Prostate gland (tissue), 2 donors: Measurements from ENCODE around the gene FMNL1. TPM values are rescaled to one million over a fixed set of nuclear protein-coding genes. Genes with fewer than 3 reads are reported as not detected.
"Not testable (repeated sequence)": the region's sequence is repeated elsewhere in the genome, so short reads cannot be mapped to it uniquely, and the experiment has no call there.

Experiments
- DNase-seq: peaks from one replicate; pipeline ENCODE4 v3.0.0-alpha.2; 2019; ENCODE audit warnings: low spot score
- H3K27ac ChIP-seq, 2 donors: fragments of 200-600 bp; sonication (generic); 2 replicates each; pipeline ENCODE4 v1.5.1; 2017 to 2019
- H3K27me3 ChIP-seq: fragments of 200-600 bp; sonication (generic); replicated peaks from 2 replicates; pipeline ENCODE4 v1.5.1; 2019; ENCODE audit not compliant: insufficient read depth
- H3K36me3 ChIP-seq, 2 donors: fragments of 200-600 bp; sonication (generic); 1 replicate in 1 of 2; 2 replicates in 1 of 2; pipeline versions ENCODE4 v1.5.1 to v1.8.1; 2017 to 2019
- H3K4me1 ChIP-seq: fragments of 200-600 bp; sonication (generic); replicated peaks from 2 replicates; pipeline ENCODE4 v1.5.1; 2019
- H3K4me3 ChIP-seq, 2 donors: fragments of 200-600 bp; sonication (generic); 2 replicates each; pipeline ENCODE4 v1.5.1; 2017 to 2019
- H3K9me3 ChIP-seq: fragments of 200-600 bp; sonication (generic); 2 replicates; pipeline ENCODE4 v1.5.1; 2017
- POLR2A ChIP-seq: fragments of 450-650 bp; IDR thresholded peaks from one replicate; pipeline ENCODE4 v1.6.1; 2016; ENCODE audit warnings: antibody characterized with exemption, mild to moderate bottlenecking
- POLR2AphosphoS5 ChIP-seq: sonication (generic); formaldehyde crosslinking; IDR thresholded peaks from one replicate; pipeline ENCODE4 v1.6.1; 2017; ENCODE audit warnings: antibody characterized with exemption
- WGBS: methylation state at CpG from one replicate; pipeline ENCODE4 v1.1.5; 2018; 5-methylcytosine and 5-hydroxymethylcytosine counted together
- intact Hi-C: fragments of 100-400 bp; cut with DNase I; formaldehyde crosslinking; loops from one replicate; pipeline ENCODE4 v1.14.2; 2022
- total RNA-seq, 2 donors: library from RNA; depleted of rRNA; stranded (reverse); fragments of >200 nt; gene quantifications; one replicate each; pipeline ENCODE4 v1.1.0, GENCODE V29; 2016
- TF ChIP-seq, protein P1 (sequence below), 4 experiments: fragments of 200-600 bp in 2 of 4; fragments of 450-650 bp in 2 of 4; sonication (generic) in 2 of 4; IDR thresholded peaks; 1 replicate in 3 of 4; 2 replicates in 1 of 4; pipeline ENCODE4 v1.5.1; 2016 to 2019; ENCODE audit warnings: antibody characterized with exemption in 4 of 4, mild to moderate bottlenecking in 2 of 4, moderate library complexity in 2 of 4

The FMNL1 gene
- total RNA-seq, 2 donors from 2014 or later, result 3.6 to 12.2 TPM

DNA sequence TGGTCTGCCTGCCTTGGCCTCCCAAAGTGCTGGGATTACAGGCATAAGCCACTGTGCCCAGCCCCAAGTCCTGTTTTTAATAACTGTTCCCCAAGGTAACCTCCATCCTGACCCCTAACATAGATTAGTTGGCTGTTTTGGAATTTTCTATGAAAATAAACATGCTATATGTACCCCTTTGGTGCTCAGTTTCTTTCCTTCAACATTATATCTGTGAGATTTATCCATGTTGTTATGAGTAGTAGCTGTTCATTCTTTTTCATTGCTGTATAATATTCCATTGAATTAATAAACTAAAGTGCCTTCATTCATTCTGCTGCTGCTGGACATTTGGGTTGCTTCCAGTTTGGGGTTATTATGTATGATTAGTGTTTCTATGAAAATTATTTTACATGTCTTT is 26.3 kb upstream of the FMNL1 start:
- intact Hi-C loops, result loop anchor here (10.0 kb wide), 1 partner anchor 291 kb away; a partner anchor contains a TSS
- H3K27me3 ChIP-seq, result no peaks in the 10 kb centered on the region
- no peak overlapping the region for H3K27ac ChIP-seq
- no peak for TF ChIP-seq POLR2A
- TF ChIP-seq, protein P1, sequence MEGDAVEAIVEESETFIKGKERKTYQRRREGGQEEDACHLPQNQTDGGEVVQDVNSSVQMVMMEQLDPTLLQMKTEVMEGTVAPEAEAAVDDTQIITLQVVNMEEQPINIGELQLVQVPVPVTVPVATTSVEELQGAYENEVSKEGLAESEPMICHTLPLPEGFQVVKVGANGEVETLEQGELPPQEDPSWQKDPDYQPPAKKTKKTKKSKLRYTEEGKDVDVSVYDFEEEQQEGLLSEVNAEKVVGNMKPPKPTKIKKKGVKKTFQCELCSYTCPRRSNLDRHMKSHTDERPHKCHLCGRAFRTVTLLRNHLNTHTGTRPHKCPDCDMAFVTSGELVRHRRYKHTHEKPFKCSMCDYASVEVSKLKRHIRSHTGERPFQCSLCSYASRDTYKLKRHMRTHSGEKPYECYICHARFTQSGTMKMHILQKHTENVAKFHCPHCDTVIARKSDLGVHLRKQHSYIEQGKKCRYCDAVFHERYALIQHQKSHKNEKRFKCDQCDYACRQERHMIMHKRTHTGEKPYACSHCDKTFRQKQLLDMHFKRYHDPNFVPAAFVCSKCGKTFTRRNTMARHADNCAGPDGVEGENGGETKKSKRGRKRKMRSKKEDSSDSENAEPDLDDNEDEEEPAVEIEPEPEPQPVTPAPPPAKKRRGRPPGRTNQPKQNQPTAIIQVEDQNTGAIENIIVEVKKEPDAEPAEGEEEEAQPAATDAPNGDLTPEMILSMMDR (IDR thresholded peaks at IDR 0.05), result no peak
- TF ChIP-seq POLR2AphosphoS5, result no peak
- H3K36me3 ChIP-seq, result no peaks in the 10 kb centered on the region
- H3K4me1 ChIP-seq, result no peaks in the 10 kb centered on the region
- no peaks in the 10 kb centered on the region for H3K9me3 ChIP-seq
- DNase-seq, result no peak
- H3K4me3 ChIP-seq, result no peak overlapping the region

DNA sequence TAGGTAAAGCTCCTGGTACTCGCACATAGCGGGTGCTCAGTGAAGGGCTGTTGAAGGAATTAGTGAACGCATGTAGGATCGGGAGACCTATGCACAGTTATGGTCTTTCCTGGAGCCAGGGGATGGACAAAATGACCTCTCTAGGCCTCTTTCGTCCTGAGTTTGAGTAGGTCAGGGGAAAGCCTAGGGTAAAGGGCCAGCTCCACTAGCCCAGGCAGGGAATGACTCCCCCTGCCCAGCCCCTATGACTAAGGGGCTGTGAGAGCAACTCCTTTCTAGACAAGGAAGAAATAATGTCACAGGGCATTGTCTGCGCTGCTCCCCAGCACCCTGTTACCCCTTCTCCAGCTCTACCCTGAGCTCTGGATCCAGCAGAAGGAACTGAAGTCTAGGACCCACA is 24.6 kb upstream of the FMNL1 start:
- WGBS, result 74% methylated on average over 6 of the region's 6 CpGs

DNA sequence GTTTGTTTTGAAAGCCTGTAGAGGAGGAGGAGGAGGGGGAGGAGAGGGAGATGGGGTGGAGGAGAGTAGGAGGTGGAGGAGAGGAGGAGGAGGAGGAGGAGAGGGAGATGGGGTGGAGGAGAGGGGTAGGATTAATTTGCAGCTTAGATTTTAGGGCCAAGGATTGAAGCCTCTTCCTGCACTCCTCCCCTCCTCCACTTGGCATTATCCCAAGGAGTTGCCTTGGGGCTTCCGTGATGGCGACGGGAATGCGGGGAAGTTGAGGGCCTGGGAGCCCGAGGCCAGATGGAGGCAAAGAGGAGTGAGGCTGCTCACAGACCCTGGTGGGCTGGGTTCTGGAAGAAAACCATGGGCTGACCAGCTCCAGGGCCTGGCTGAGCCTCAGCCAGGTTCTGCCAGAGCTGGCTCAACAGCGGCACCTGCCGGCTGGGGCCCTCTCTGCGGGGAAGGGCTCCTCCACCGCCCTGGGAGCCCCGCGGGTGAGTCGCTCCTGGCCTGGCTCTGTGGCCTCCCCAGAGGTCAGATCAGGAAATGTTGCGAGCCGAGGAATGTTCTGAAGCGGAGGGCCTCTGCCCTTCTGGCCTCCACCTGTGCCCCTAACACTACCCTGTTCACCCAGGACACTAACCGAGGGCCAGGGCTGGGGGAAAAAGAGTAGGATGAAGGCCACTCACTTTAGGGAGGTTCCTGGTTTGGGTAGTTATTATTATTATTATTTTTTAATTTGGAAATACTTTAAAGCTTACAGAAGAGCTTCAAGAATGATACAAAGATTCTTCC is 23.9 kb upstream of the FMNL1 start:
- intact Hi-C loops, result loop anchor here (1.0 to 10.0 kb wide), 2 partner anchors 62 to 293 kb away; partner anchors contain the start of gene ACBD4
- H3K27me3 ChIP-seq, result no peaks in the 10 kb centered on the region
- H3K9me3 ChIP-seq, result no peaks in the 10 kb centered on the region
- peak overlapping the region; percentile 44 to 46 for H3K27ac ChIP-seq
- WGBS, result 3% methylated on average over 16 of the region's 16 CpGs
- TF ChIP-seq POLR2AphosphoS5, result peak; percentile 83
- TF ChIP-seq, protein P1 (IDR thresholded peaks at IDR 0.05), result peak; percentile 95 to 99 (median 98)
- TF ChIP-seq POLR2A, result no peak
- DNase-seq, result peak; percentile 80
- no peaks in the 10 kb centered on the region for H3K36me3 ChIP-seq
- H3K4me1 ChIP-seq, result no peaks in the 10 kb centered on the region
- H3K4me3 ChIP-seq, result no peak overlapping the region

More for the DNA sequence above, 24.6 kb upstream of the FMNL1 start:
- no peak for DNase-seq
- Histone ChIP-seq H3K36me3 (no peaks in the 10 kb centered on the region), H3K27ac (peak overlapping the region in 1 of 2 donors; percentile 46), H3K4me1 (no peaks in the 10 kb centered on the region), H3K9me3 (no peaks in the 10 kb centered on the region), H3K4me3 (no peak overlapping the region), H3K27me3 (no peaks in the 10 kb centered on the region)
- intact Hi-C loops, result loop anchor here (1.0 to 10.0 kb wide), 2 partner anchors 62 to 292 kb away; partner anchors contain the start of gene ACBD4
- no peak for TF ChIP-seq POLR2A
- no peak for TF ChIP-seq POLR2AphosphoS5
- TF ChIP-seq, protein P1 (IDR thresholded peaks at IDR 0.05), result no peak

DNA sequence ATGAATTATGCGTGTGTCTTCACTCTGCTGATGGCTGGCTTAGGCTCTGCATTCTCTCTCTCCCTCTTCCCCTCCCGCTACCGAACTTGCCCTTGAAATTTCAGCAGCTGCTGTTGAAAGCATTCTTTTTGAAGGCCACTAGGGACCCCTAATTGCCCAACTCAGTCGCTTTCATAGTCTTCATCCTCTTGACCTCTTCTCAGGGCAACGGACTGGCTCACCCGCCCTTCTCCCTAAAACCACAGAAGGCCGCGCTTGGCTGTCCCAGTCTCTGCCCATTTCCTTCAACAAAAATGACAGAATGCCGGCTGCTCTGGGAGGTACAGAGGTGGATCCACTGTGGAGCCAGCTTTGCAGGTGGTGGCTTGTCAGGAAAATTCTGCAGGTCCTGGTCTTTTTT is 21.0 kb upstream of the FMNL1 start:
- Histone ChIP-seq H3K4me1 (no peaks in the 10 kb centered on the region), H3K27ac (no peak overlapping the region), H3K36me3 (no peaks in the 10 kb centered on the region), H3K9me3 (no peaks in the 10 kb centered on the region), H3K4me3 (no peak overlapping the region), H3K27me3 (no peaks in the 10 kb centered on the region)
- TF ChIP-seq POLR2AphosphoS5 (no peak), POLR2A (no peak)
- TF ChIP-seq, protein P1 (IDR thresholded peaks at IDR 0.05), result no peak
- 39% methylated on average over 9 of the region's 9 CpGs for WGBS
- no peak for DNase-seq
- intact Hi-C loops, result no loop called here

DNA sequence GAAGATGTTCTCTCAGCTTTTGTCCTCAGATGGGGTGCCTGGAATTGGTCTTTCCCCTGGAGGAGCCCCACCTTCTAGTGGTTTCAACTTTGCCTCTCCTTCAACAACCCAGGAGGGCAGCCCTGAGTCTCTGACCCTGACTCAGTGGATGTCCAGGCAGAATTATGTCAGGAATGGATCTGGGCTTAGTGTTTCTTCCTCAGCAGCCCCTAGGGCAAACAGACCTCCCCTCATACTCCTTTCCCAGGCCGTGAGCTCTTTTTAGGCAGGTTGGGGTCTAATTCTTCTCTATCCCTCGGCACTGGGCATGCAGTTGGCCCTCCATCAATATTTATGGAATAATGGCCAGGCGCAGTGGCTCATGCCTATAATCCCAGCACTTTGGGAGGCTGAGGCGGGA is 20.2 kb upstream of the FMNL1 start:
- 96% methylated on average over 4 of the region's 4 CpGs for WGBS
- Histone ChIP-seq H3K36me3 (no peaks in the 10 kb centered on the region), H3K27me3 (no peaks in the 10 kb centered on the region), H3K9me3 (no peaks in the 10 kb centered on the region), H3K4me1 (no peaks in the 10 kb centered on the region), H3K27ac (no peak overlapping the region), H3K4me3 (no peak overlapping the region)
- intact Hi-C loops, result no loop called here
- TF ChIP-seq POLR2A (no peak), POLR2AphosphoS5 (no peak)
- DNase-seq, result no peak

DNA sequence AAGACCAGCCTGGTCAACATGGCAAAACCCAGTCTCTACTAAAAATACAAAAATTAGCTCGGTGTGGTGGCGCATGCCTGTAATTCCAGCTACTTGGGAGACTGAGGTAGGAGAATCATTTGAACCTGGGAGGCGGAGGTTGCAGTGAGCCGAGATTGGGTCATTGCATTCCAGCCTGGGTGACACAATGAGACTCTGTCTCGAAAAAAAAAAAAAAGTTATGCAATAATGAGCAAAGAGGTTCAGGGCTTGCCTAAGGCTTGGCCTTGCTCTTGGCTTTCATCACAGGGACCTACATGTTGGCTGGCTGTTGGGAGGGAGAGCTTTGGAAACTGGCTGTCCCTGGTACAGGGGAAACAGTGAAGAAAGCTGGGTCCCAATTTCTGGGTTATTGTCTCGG is 19.8 kb upstream of the FMNL1 start:
- H3K36me3 ChIP-seq, H3K4me3 ChIP-seq, H3K27me3 ChIP-seq, H3K27ac ChIP-seq, H3K9me3 ChIP-seq, intact Hi-C loops, DNase-seq, H3K4me1 ChIP-seq: not testable (repeated sequence)
- WGBS, result 84% methylated on average over 6 of the region's 6 CpGs
